Panc1 (cell line): ENCODE measurements around the gene RTL5. TPM values are rescaled to one million over a fixed set of nuclear protein-coding genes. Genes with fewer than 3 reads are reported as not detected.

ENCODE experiments used
- ATAC-seq: fragments of 200-7000 bp; cut with Tn5 transposase; 2 replicates; pipeline ENCODE4 v1.9.1; 2020; ENCODE audit warnings: mild to moderate bottlenecking, moderate library complexity
- BruUV-seq: library from RNA; stranded (reverse); fragments of 400-500 nt; replicated peaks from 2 replicates; lab custom pipeline; 2021; lab: Mats Ljungman, UMichigan
- CTCF ChIA-PET: fragments of 300-600 bp; sonication (Branson Sonifier 250); formaldehyde crosslinking; loops from one replicate; lab custom pipeline; 2022; ENCODE audit warnings: antibody characterized with exemption; lab: Charles Lee
- POLR2A ChIA-PET: fragments of 300-600 bp; sonication (Branson Sonifier 250); formaldehyde crosslinking; loops from one replicate; lab custom pipeline; 2022; ENCODE audit warnings: antibody characterized with exemption; lab: Charles Lee
- DNase-seq: peaks from one replicate; pipeline ENCODE4 v3.0.0-alpha.2; 2010; ENCODE audit warnings: low read depth, low spot score
- H3K27ac ChIP-seq: 2 replicates; pipeline ENCODE4 v1.5.1; 2011; ENCODE audit warnings: mild to moderate bottlenecking, low read length, inconsistent platforms
- H3K27me3 ChIP-seq: fragments of 200-500 bp; sonication (Bioruptor generic); 2 replicates; pipeline ENCODE4 v1.6.0; 2014; ENCODE audit warnings: low read length, inconsistent platforms; ENCODE audit not compliant: control insufficient read depth, insufficient read depth
- H3K36me3 ChIP-seq: fragments of 200-500 bp; sonication (Bioruptor generic); 2 replicates; pipeline ENCODE4 v1.5.1; 2014; ENCODE audit warnings: inconsistent platforms, mild to moderate bottlenecking, low read length, moderate library complexity; ENCODE audit not compliant: control insufficient read depth, insufficient read depth
- H3K4me1 ChIP-seq: 2 replicates; pipeline ENCODE4 v1.5.1; 2011; ENCODE audit warnings: inconsistent platforms, mild to moderate bottlenecking, low read length, moderate library complexity; ENCODE audit not compliant: control insufficient read depth, insufficient read depth
- H3K4me3 ChIP-seq, 2 experiments: 2 replicates each; pipeline ENCODE4 v1.5.1; 2011 to 2012; ENCODE audit warnings: low read depth in 2 of 2, low read length in 2 of 2, mild to moderate bottlenecking in 2 of 2, inconsistent platforms in 1 of 2, moderate library complexity in 1 of 2
- H3K9me3 ChIP-seq: fragments of 200-500 bp; sonication (Bioruptor generic); 2 replicates; pipeline ENCODE4 v1.5.1; 2014; ENCODE audit warnings: low read depth, mild to moderate bottlenecking, inconsistent platforms, low read length, moderate library complexity; ENCODE audit not compliant: control insufficient read depth, insufficient read depth
- POLR2AphosphoS5 ChIP-seq: IDR thresholded peaks from 2 replicates; pipeline ENCODE4 v1.6.1; 2012; ENCODE audit warnings: mild to moderate bottlenecking, low read depth, low read length, moderate library complexity
- SIN3A ChIP-seq: IDR thresholded peaks from 2 replicates; pipeline ENCODE4 v1.6.1; 2012; ENCODE audit warnings: low read depth, mild to moderate bottlenecking, low read length, moderate library complexity, borderline replicate concordance; ENCODE audit not compliant: insufficient read depth
- TCF7L2 ChIP-seq: IDR thresholded peaks from 2 replicates; pipeline ENCODE4 v1.6.1; 2011; ENCODE audit warnings: mild to moderate bottlenecking, low read depth, low read length, inconsistent platforms
- in situ Hi-C: cut with HindIII; loops from 2 replicates; pipeline ENCODE4 v1.10.0; 2016; ENCODE audit warnings: low sequenced_read_pairs, low pct_unique_long_range_greater_than_20kb
- intact Hi-C: fragments of 100-400 bp; cut with micrococcal nuclease; formaldehyde crosslinking; loops from one replicate; pipeline ENCODE4 v1.10.0; 2022; ENCODE audit not compliant: unreplicated experiment
- total RNA-seq: library from RNA; stranded (reverse); gene quantifications from one replicate; pipeline ENCODE4 v1.2.1, GENCODE V29; 2021; ENCODE audit not compliant: unreplicated experiment
- TF ChIP-seq, protein P1 (sequence below): fragments of 450-650 bp; IDR thresholded peaks from 2 replicates; pipeline ENCODE4 v1.5.1; 2017; ENCODE audit warnings: mild to moderate bottlenecking
- TF ChIP-seq, protein P2 (sequence below), 2 experiments: IDR thresholded peaks; 2 replicates each; pipeline ENCODE4 v1.6.1; 2011 to 2012; ENCODE audit warnings: low read depth in 2 of 2, control low read depth in 1 of 2, low read length in 1 of 2, mild to moderate bottlenecking in 1 of 2, moderate library complexity in 1 of 2; ENCODE audit not compliant: insufficient read depth in 1 of 2

RTL5 gene
- total RNA-seq, 1 experiment from 2014 or later: 11.0 TPM

DNA sequence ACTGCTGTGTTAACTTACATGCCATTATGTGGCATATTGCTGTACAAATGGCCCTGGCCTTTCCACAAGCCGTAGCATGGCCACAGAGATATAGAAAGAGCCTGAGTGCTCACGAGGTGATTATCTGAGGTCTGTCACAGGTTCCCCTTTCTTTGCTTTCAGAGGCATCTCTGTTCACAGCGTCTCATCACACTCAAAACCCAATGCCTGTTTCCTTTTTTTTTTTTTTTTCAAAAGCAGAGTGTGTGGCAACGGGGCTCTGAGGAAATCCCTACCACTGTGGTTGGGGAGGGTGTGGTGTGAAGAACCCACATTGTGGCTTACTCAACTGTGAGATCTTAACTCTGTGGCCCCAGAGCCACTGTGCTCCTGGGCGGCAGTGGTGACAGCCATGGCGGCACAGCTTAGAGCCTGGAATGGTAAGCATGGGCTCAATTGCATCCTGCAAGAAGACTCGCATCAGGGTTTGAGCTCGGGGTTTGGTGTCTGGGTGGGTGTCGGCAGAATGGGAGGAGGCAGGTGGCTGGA, 30.8 kb downstream of the RTL5 start:
- no peak for ATAC-seq
- in situ Hi-C loops: no loop called here
- POLR2A ChIA-PET: no interaction called here

DNA sequence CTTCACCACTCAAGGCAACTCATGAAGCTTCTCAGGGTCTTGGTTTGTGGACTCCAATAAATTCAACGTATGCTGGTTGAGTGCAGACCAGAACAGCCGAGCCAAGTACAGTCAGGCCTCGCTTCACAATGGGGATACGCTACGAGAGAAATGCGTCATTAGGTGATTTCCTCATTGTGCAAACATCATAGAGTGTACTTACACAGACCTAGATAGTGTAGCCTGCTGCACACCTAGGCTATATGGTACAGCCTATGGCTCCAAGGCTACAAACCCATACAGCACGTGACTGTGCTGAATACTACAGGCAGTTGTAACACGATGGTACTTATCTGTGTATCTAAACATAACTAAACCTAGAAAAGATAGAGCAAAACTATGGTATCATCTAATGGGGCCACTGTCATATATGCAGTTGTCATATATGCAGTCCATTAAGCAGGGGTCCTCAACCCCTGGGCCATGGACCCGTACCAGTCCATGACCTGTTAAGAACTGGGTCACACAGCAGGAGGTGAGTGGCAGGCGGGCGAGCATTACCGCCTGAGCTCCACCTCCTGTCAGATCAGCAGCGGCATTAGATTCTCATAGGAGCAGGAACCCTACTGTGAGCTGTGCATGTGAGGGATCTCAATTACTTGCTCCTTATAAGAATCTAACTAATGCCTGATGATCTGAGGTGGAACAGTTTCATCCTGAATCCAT, 31.5 kb downstream of the RTL5 start:
- DNase-seq: no peak
- intact Hi-C loops (no loop called here), in situ Hi-C loops (no loop called here)
- no peaks in the 10 kb centered on the region for H3K27me3 ChIP-seq
- no peak overlapping the region for H3K27ac ChIP-seq
- TF ChIP-seq, protein P1, sequence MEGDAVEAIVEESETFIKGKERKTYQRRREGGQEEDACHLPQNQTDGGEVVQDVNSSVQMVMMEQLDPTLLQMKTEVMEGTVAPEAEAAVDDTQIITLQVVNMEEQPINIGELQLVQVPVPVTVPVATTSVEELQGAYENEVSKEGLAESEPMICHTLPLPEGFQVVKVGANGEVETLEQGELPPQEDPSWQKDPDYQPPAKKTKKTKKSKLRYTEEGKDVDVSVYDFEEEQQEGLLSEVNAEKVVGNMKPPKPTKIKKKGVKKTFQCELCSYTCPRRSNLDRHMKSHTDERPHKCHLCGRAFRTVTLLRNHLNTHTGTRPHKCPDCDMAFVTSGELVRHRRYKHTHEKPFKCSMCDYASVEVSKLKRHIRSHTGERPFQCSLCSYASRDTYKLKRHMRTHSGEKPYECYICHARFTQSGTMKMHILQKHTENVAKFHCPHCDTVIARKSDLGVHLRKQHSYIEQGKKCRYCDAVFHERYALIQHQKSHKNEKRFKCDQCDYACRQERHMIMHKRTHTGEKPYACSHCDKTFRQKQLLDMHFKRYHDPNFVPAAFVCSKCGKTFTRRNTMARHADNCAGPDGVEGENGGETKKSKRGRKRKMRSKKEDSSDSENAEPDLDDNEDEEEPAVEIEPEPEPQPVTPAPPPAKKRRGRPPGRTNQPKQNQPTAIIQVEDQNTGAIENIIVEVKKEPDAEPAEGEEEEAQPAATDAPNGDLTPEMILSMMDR: no peak
- no peak for TF ChIP-seq SIN3A
- no peak for TF ChIP-seq POLR2AphosphoS5
- no TSS peak for BruUV-seq
- ATAC-seq: no peak
- ChIA-PET CTCF (no interaction called here), POLR2A (no interaction called here)
- no peak overlapping the region for H3K4me3 ChIP-seq
- no peaks in the 10 kb centered on the region for H3K9me3 ChIP-seq
- no peaks in the 10 kb centered on the region for H3K4me1 ChIP-seq
- H3K36me3 ChIP-seq: no peaks in the 10 kb centered on the region

More for the DNA sequence above, 30.8 kb downstream of the RTL5 start:
- intact Hi-C loops: no loop called here
- H3K4me1 ChIP-seq: no peaks in the 10 kb centered on the region
- TF ChIP-seq POLR2AphosphoS5: no peak
- TF ChIP-seq, protein P2, sequence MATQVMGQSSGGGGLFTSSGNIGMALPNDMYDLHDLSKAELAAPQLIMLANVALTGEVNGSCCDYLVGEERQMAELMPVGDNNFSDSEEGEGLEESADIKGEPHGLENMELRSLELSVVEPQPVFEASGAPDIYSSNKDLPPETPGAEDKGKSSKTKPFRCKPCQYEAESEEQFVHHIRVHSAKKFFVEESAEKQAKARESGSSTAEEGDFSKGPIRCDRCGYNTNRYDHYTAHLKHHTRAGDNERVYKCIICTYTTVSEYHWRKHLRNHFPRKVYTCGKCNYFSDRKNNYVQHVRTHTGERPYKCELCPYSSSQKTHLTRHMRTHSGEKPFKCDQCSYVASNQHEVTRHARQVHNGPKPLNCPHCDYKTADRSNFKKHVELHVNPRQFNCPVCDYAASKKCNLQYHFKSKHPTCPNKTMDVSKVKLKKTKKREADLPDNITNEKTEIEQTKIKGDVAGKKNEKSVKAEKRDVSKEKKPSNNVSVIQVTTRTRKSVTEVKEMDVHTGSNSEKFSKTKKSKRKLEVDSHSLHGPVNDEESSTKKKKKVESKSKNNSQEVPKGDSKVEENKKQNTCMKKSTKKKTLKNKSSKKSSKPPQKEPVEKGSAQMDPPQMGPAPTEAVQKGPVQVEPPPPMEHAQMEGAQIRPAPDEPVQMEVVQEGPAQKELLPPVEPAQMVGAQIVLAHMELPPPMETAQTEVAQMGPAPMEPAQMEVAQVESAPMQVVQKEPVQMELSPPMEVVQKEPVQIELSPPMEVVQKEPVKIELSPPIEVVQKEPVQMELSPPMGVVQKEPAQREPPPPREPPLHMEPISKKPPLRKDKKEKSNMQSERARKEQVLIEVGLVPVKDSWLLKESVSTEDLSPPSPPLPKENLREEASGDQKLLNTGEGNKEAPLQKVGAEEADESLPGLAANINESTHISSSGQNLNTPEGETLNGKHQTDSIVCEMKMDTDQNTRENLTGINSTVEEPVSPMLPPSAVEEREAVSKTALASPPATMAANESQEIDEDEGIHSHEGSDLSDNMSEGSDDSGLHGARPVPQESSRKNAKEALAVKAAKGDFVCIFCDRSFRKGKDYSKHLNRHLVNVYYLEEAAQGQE (IDR thresholded peaks at IDR 0.05; ENCODE audit: insufficient read depth in 1 of 2, low read depth in 2 of 2, low read length in 1 of 2): no peak
- TF ChIP-seq SIN3A: no peak
- no peak for TF ChIP-seq TCF7L2
- TF ChIP-seq, protein P1: no peak
- H3K9me3 ChIP-seq: no peaks in the 10 kb centered on the region
- DNase-seq: no peak
- H3K4me3 ChIP-seq: no peak overlapping the region
- H3K27me3 ChIP-seq: no peaks in the 10 kb centered on the region
- H3K27ac ChIP-seq: no peak overlapping the region
- H3K36me3 ChIP-seq: no peaks in the 10 kb centered on the region
- no TSS peak for BruUV-seq
- CTCF ChIA-PET: no interaction called here
